ENCODE measurements around the gene PRKCD. TPM values are rescaled to one million over a fixed set of nuclear protein-coding genes. Genes with fewer than 3 reads are reported as not detected.

The PRKCD gene
- total RNA-seq, 2 experiments from 2014 or later = 17.2 to 18.7 TPM

GRCh38 chr3:53226142-53226840, 65.3 kb downstream of the PRKCD start:
- Mint-ChIP-seq H3K27me3 (no peaks in the 10 kb centered on the region), H3K27ac (no peak overlapping the region), H3K36me3 (peaks cover 24% of the 10 kb centered on the region), H3K4me3 (no peak overlapping the region), H3K4me1 (no peaks in the 10 kb centered on the region), H3K9me3 (ENCODE audit: low read depth) (no peaks in the 10 kb centered on the region)
- ATAC-seq (no peak), DNase-seq (no peak)
- CTCF ChIA-PET = no interaction called here

GRCh38 chr3:53226841-53227407, 65.9 kb downstream of the PRKCD start:
- peaks cover 24% of the 10 kb centered on the region for H3K36me3 Mint-ChIP-seq
- H3K4me3 Mint-ChIP-seq = no peak overlapping the region
- no peak overlapping the region for H3K27ac Mint-ChIP-seq
- no peaks in the 10 kb centered on the region for H3K27me3 Mint-ChIP-seq
- CTCF ChIA-PET = no interaction called here
- ATAC-seq (no peak), DNase-seq (no peak)
- no peaks in the 10 kb centered on the region for H3K9me3 Mint-ChIP-seq (ENCODE audit: low read depth)
- no peaks in the 10 kb centered on the region for H3K4me1 Mint-ChIP-seq

DNA sequence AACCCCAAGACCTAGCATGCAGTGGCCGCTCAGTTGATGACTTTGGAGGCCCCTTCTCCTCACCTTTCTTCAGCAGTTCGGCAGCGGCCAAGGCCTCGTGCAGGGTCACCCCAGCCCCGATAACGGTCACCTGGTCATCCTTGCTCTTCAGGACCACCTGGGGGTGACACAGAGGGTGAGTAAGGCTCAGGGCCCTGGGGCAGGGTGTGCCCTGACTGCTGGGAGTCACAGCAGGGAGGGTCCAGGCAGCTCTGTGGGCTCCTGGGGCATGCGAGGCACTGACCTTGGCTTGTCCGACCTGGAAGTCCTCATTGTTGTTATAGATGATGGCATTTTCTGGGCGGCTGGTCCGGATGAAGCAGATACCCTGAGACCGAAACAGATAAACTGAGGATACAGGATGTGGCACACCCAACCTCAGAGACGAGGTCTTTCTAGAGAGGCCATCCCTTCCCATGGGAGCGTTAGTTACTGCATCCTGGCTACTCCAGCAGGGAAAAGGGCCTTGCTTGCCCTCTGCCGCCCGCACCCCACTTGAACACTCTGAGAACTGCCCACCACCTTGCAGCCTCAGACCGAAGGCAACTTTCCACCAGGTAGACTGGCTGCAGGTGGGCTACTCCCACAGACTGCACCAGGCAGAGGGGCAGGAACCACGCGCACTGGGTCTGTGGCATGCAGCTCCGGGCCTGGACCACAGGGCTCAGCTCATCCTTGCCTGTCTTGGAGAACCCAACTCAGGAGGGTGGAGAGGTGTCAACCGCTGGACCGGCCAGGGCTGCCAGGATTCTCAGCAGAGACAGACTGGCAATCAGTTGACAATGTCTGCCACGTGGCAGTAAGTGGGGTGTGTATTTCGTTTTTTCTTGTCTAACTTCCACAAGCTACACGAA, 67.2 kb downstream of the PRKCD start:
- Mint-ChIP-seq H3K27ac (no peak overlapping the region), H3K4me3 (no peak overlapping the region), H3K27me3 (no peaks in the 10 kb centered on the region), H3K36me3 (peaks cover 24% of the 10 kb centered on the region), H3K9me3 (ENCODE audit: low read depth) (no peaks in the 10 kb centered on the region), H3K4me1 (no peaks in the 10 kb centered on the region)
- DNase-seq (no peak), ATAC-seq (no peak)
- CTCF ChIA-PET = no interaction called here

DNA sequence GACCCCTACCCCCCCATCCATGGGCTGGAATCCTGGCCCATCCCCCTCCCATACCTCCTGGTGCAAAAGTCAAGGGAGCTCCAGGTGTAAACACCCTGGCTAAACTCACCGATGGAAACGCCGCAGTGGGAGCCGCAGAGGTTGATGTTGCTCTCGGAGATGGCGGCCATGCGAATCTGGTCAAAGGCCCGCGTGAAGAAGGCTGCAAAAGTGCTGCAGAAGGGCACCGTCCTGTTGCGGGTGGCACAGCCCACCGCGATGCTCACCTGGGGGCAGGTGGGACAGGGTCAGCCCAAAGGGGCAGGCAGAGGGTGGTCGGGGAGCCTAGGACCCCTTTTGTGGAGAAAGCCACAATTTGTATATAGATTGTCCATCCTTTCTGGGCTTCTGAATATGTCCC, 68.2 kb downstream of the PRKCD start:
- CTCF ChIA-PET = no interaction called here
- Mint-ChIP-seq H3K4me3 (no peak overlapping the region), H3K4me1 (peaks cover 2% of the 10 kb centered on the region), H3K27ac (no peak overlapping the region), H3K9me3 (ENCODE audit: low read depth) (no peaks in the 10 kb centered on the region), H3K36me3 (peaks cover 27% of the 10 kb centered on the region), H3K27me3 (no peaks in the 10 kb centered on the region)
- DNase-seq = no peak
- ATAC-seq = no peak

DNA sequence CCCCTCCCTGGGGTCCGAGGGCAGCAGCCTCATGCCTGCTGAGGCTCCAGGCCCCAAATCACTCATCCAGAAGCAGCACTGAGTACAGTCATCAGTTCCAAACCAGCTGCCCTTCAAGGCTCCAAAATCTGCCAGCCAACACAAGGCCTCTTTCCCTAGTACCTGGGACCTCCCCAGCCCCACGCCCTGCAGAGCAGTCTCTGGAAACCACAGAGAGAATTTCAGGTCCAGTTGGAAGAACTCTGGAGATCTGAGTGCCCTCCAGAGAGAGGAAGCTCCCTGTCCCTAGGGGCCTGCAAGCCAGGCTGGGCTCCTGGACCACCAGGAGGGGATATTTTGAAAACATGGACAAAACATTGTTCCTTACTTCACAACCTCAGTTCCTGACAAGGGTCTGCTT, 68.6 kb downstream of the PRKCD start:
- CTCF ChIA-PET = no interaction called here
- no peaks in the 10 kb centered on the region for H3K9me3 Mint-ChIP-seq (ENCODE audit: low read depth)
- H3K27me3 Mint-ChIP-seq = no peaks in the 10 kb centered on the region
- peaks cover 30% of the 10 kb centered on the region for H3K36me3 Mint-ChIP-seq
- no peak overlapping the region for H3K27ac Mint-ChIP-seq
- no peak for ATAC-seq
- H3K4me3 Mint-ChIP-seq = no peak overlapping the region
- DNase-seq = no peak
- peaks cover 6% of the 10 kb centered on the region for H3K4me1 Mint-ChIP-seq

- CTCF ChIA-PET = no interaction called here
- Mint-ChIP-seq H3K36me3 (peaks cover 30% of the 10 kb centered on the region), H3K9me3 (ENCODE audit: low read depth) (no peaks in the 10 kb centered on the region), H3K27ac (no peak overlapping the region), H3K4me3 (no peak overlapping the region), H3K4me1 (peaks cover 11% of the 10 kb centered on the region), H3K27me3 (no peaks in the 10 kb centered on the region)
- DNase-seq (no peak), ATAC-seq (no peak)
Measured at GRCh38 chr3:53230041-53230621, 69.1 kb downstream of the PRKCD start.

DNA sequence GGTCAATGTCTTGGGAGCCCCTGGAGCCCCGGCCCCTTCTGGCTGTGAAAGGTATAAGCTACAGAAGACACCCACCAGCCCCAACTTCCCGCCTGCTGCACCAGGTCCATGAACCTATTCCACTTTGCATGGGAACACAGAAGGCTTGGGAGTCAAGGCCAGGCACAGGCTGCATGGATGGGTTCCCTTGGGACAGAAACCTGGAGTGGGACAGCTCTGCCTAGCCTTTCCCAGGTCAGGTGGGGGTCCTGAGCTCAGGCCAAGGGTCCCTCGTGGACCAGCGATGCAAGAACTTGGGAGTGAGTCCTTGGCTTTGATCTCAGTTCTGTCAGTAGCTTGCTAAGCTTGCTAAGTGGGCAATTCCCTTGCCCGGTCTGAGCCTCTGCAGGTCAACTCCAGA, 69.8 kb downstream of the PRKCD start:
- Mint-ChIP-seq H3K36me3 (peaks cover 25% of the 10 kb centered on the region), H3K4me1 (peaks cover 17% of the 10 kb centered on the region), H3K27ac (no peak overlapping the region), H3K9me3 (ENCODE audit: low read depth) (no peaks in the 10 kb centered on the region), H3K4me3 (no peak overlapping the region), H3K27me3 (no peaks in the 10 kb centered on the region)
- DNase-seq (no peak), ATAC-seq (no peak)
- CTCF ChIA-PET = interaction anchor here (1.6 kb wide), 1 partner anchor 10 kb away, joined by 5 read pairs; no protein-coding TSS in a partner anchor

- CTCF ChIA-PET = interaction anchor here (1.6 kb wide), 1 partner anchor 11 kb away, joined by 5 read pairs; no protein-coding TSS in a partner anchor
- no peaks in the 10 kb centered on the region for H3K9me3 Mint-ChIP-seq (ENCODE audit: low read depth)
- no peak overlapping the region for H3K27ac Mint-ChIP-seq
- DNase-seq (no peak), ATAC-seq (no peak)
- peaks cover 27% of the 10 kb centered on the region for H3K4me1 Mint-ChIP-seq
- H3K27me3 Mint-ChIP-seq = no peaks in the 10 kb centered on the region
- no peak overlapping the region for H3K4me3 Mint-ChIP-seq
- peaks cover 25% of the 10 kb centered on the region for H3K36me3 Mint-ChIP-seq
Measured at GRCh38 chr3:53231532-53232511, 70.8 kb downstream of the PRKCD start.

DNA sequence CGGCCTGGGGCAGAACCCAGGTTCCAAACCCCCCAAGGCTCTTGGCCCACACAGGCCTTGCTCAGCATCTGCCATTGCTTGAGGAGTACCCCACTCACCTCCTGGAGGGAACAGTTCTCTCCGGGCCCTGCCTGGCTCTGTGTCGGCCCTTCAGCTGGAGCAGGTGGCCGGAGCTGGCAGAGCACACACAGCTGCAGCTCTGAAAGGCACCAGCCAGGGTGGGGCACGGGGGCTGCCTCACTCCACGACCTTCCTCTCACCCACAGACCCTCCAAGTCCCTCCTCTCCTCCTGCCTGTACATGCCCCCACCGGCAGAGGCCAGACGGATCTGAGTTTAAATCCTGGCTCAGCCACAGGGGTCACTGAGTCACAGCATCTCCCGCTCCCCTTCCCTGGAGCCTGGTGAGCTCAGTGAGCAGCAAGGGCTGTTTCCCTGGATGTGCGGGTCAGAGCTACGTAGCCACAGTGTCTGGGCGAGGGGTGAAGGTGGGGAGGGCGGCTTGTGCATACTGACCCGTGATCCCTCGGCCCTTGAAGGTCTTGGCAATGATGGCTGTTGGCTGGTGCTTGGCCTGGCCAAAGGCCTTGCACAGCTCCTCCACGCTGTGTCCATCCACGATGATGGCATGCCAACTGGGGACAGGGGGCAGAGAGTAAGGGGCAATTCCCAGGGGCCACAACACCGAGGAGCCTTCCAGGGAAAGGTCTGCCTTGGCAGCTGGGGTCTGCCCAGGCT, 71.8 kb downstream of the PRKCD start:
- Mint-ChIP-seq H3K9me3 (ENCODE audit: low read depth) (no peaks in the 10 kb centered on the region), H3K4me1 (peaks cover 28% of the 10 kb centered on the region), H3K4me3 (no peak overlapping the region), H3K27me3 (no peaks in the 10 kb centered on the region), H3K36me3 (peaks cover 25% of the 10 kb centered on the region), H3K27ac (no peak overlapping the region)
- ATAC-seq (no peak), DNase-seq (no peak)
- CTCF ChIA-PET = interaction anchor here (1.3 kb wide), 1 partner anchor 12 kb away, joined by 5 read pairs; no protein-coding TSS in a partner anchor

- DNase-seq = no peak
- Mint-ChIP-seq H3K27me3 (no peaks in the 10 kb centered on the region), H3K36me3 (peaks cover 20% of the 10 kb centered on the region), H3K4me3 (no peak overlapping the region), H3K9me3 (ENCODE audit: low read depth) (no peaks in the 10 kb centered on the region), H3K4me1 (peaks cover 30% of the 10 kb centered on the region), H3K27ac (peak overlapping the region; percentile 76)
- CTCF ChIA-PET = interaction anchor here (1.1 kb wide), 1 partner anchor 13 kb away, joined by 5 read pairs; no protein-coding TSS in a partner anchor
- ATAC-seq = peak; percentile 39
Measured at GRCh38 chr3:53234130-53234840, 73.3 kb downstream of the PRKCD start.

DNA sequence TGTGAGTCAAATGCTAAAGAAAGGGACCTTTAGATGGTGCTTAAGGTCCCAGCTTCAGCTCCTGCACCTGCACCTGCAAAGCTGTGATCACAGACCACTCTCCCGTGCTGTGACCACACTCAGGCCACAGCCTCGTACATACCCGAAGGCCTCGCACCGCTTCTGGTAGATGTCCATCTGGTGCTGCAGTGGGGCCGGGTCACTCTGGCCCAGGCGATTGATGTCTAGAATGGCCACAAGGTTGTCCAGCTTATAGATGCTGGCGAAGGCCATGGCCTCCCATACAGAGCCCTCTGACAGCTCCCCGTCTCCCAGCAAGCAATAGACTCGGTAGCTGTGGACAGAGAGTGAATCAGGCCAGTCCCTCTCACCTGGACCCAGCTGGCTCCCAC, 73.8 kb downstream of the PRKCD start:
- DNase-seq = no peak
- Mint-ChIP-seq H3K9me3 (ENCODE audit: low read depth) (no peaks in the 10 kb centered on the region), H3K27ac (peak overlapping the region; percentile 76), H3K4me1 (peaks cover 30% of the 10 kb centered on the region), H3K4me3 (no peak overlapping the region), H3K27me3 (no peaks in the 10 kb centered on the region), H3K36me3 (peaks cover 21% of the 10 kb centered on the region)
- ATAC-seq = no peak
- CTCF ChIA-PET = interaction anchor here (1.1 kb wide), 1 partner anchor 14 kb away, joined by 5 read pairs; no protein-coding TSS in a partner anchor
